NB4 (cell line): ENCODE measurements around the gene MAST4.

Source experiments
- MYC ChIP-seq: IDR thresholded peaks from 2 replicates; pipeline ENCODE4 v1.6.1; 2011; ENCODE audit warnings: low read depth, low read length
- POLR2A ChIP-seq: IDR thresholded peaks from 2 replicates; pipeline ENCODE4 v1.6.1; 2011; ENCODE audit warnings: mild to moderate bottlenecking; ENCODE audit not compliant: insufficient read length; ENCODE audit errors: extremely low read depth

DNA sequence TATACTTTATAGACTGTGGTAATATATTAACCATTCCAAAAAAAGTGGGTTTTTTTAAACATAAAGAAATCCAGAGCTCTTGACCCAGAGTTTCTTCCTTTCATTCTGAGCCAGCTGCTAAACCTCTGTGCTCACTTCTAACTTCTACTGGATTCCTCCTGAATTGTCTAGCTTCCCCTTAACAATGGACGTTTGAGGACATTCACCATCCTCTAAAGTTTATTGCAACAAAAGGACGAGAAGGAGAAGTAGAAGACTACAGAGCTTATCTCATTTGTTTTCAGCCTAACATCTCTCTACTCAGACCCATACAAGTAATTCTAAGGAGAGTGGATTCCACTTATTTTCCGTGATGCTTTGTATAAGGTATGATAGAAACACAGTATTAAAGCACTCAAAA lies 284.2 kb downstream of the MAST4 start:
- TF ChIP-seq MYC = no peak
- TF ChIP-seq POLR2A = no peak
